WTC11 (cell line): ENCODE results near the gene HJURP.

Experiments used
- GABPB1 ChIP-seq: sonication (generic); formaldehyde crosslinking; IDR thresholded peaks from 2 replicates; pipeline ENCODE4 v1.8.1; 2023; ENCODE audit warnings: mild to moderate bottlenecking, missing genetic modification reagents
- HMGXB4 ChIP-seq: sonication (generic); formaldehyde crosslinking; IDR thresholded peaks from 2 replicates; pipeline ENCODE4 v1.8.1; 2023; ENCODE audit warnings: mild to moderate bottlenecking, moderate library complexity, missing genetic modification reagents
- JUN ChIP-seq: sonication (generic); formaldehyde crosslinking; IDR thresholded peaks from 2 replicates; pipeline ENCODE4 v1.8.0; 2023; ENCODE audit warnings: mild to moderate bottlenecking, missing genetic modification reagents
- ZNF416 ChIP-seq: fragments of 250-450 bp; sonication (Bioruptor Pico); IDR thresholded peaks from 2 replicates; pipeline ENCODE4 v1.9.0; 2021; ENCODE audit warnings: mild to moderate bottlenecking, inconsistent platforms
- ZSCAN18 ChIP-seq: fragments of 250-450 bp; sonication (Bioruptor Pico); IDR thresholded peaks from 2 replicates; pipeline ENCODE4 v2.1.2; 2022; ENCODE audit warnings: mild to moderate bottlenecking, moderate library complexity
- TF ChIP-seq, protein P1 (sequence below): fragments of 200-600 bp; IDR thresholded peaks from 2 replicates; pipeline ENCODE4 v1.8.0; 2022; ENCODE audit warnings: antibody characterized with exemption

GRCh38 chr2:233836359-233836758 lies 18.0 kb downstream of the HJURP start:
- TF ChIP-seq, protein P1, sequence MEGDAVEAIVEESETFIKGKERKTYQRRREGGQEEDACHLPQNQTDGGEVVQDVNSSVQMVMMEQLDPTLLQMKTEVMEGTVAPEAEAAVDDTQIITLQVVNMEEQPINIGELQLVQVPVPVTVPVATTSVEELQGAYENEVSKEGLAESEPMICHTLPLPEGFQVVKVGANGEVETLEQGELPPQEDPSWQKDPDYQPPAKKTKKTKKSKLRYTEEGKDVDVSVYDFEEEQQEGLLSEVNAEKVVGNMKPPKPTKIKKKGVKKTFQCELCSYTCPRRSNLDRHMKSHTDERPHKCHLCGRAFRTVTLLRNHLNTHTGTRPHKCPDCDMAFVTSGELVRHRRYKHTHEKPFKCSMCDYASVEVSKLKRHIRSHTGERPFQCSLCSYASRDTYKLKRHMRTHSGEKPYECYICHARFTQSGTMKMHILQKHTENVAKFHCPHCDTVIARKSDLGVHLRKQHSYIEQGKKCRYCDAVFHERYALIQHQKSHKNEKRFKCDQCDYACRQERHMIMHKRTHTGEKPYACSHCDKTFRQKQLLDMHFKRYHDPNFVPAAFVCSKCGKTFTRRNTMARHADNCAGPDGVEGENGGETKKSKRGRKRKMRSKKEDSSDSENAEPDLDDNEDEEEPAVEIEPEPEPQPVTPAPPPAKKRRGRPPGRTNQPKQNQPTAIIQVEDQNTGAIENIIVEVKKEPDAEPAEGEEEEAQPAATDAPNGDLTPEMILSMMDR: no peak
- TF ChIP-seq ZNF416 (CRISPR knock-in tag) (no peak), ZSCAN18 (CRISPR knock-in tag) (no peak), HMGXB4 (CRISPR knock-in tag) (no peak), GABPB1 (CRISPR knock-in tag) (no peak), JUN (CRISPR knock-in tag) (no peak)
